Cortex of kidney (tissue), 1 donor: ENCODE results near the gene NALCN.

ENCODE experiments used
- DNase-seq: peaks from one replicate; lab custom pipeline; 2025; lab: John Stamatoyannopoulos, UW

Gene NALCN

GRCh38 chr13:101204270-101205020 is 211.9 kb downstream of the NALCN start:
- no peak for DNase-seq

- DNase-seq = no peak
These were observed 213.7 kb downstream of the NALCN start for GRCh38 chr13:101202590-101202989.

- DNase-seq = no peak
These were observed 225.3 kb downstream of the NALCN start for GRCh38 chr13:101190976-101191375.

GRCh38 chr13:101190337-101190736 is 226.0 kb downstream of the NALCN start:
- DNase-seq = no peak

GRCh38 chr13:101185606-101186005 is 230.7 kb downstream of the NALCN start:
- DNase-seq = no peak

- no peak for DNase-seq
These were observed 235.1 kb downstream of the NALCN start for GRCh38 chr13:101181076-101181685.

GRCh38 chr13:101179021-101179420 is 237.3 kb downstream of the NALCN start:
- DNase-seq = no peak

- DNase-seq = no peak
These were observed 237.9 kb downstream of the NALCN start for GRCh38 chr13:101178406-101178805.

- DNase-seq = no peak
These were observed 246.0 kb downstream of the NALCN start for GRCh38 chr13:101170306-101170705.

GRCh38 chr13:101157261-101157660 is 259.0 kb downstream of the NALCN start:
- DNase-seq = no peak

GRCh38 chr13:101155920-101156319 is 260.4 kb downstream of the NALCN start:
- no peak for DNase-seq

GRCh38 chr13:101152184-101152583 is 264.1 kb downstream of the NALCN start:
- no peak for DNase-seq

GRCh38 chr13:101150998-101151397 is 265.3 kb downstream of the NALCN start:
- no peak for DNase-seq

GRCh38 chr13:101149735-101150384 is 266.4 kb downstream of the NALCN start:
- no peak for DNase-seq

- DNase-seq = no peak
These were observed 270.0 kb downstream of the NALCN start for GRCh38 chr13:101146101-101146898.

GRCh38 chr13:101144808-101145419 is 271.4 kb downstream of the NALCN start:
- no peak for DNase-seq

- no peak for DNase-seq
These were observed 275.4 kb downstream of the NALCN start for GRCh38 chr13:101140936-101141335.

GRCh38 chr13:101140087-101140770 is 276.1 kb downstream of the NALCN start:
- no peak for DNase-seq

GRCh38 chr13:101139081-101139480 is 277.2 kb downstream of the NALCN start:
- DNase-seq = no peak

GRCh38 chr13:101127741-101128353 is 288.5 kb downstream of the NALCN start:
- DNase-seq = no peak

GRCh38 chr13:101123028-101123427 is 293.3 kb downstream of the NALCN start:
- DNase-seq = no peak
